ENCODE results near the gene ABTB2. TPM values are rescaled to one million over a fixed set of nuclear protein-coding genes. Genes with fewer than 3 reads are reported as not detected.

Gene ABTB2
- total and polyA plus RNA-seq, 2 donors (not counting 1 experiment from before 2014, with no cell fraction given), result 1.0 to 5.8 TPM

- Histone ChIP-seq H3K79me2 (ENCODE audit: control insufficient read depth, insufficient read depth, low read length) (no peaks in the 10 kb centered on the region), H3K9me3 (ENCODE audit: control insufficient read depth, insufficient read depth, low read depth, low read length) (no peaks in the 10 kb centered on the region), H3K4me3 (replicated peaks in 1 of 4; ENCODE audit: control extremely low read depth in 1 of 4, insufficient read depth in 1 of 4, low read depth in 3 of 4, low read length in 4 of 4) (no peak overlapping the region), H3K4me1 (ENCODE audit: control insufficient read depth, extremely low read depth, insufficient read depth, low read length) (peaks cover 5% of the 10 kb centered on the region), H4K20me1 (ENCODE audit: control insufficient read depth, extremely low read depth, insufficient read depth, low read length) (no peaks in the 10 kb centered on the region), H3K36me3 (ENCODE audit: control insufficient read depth, insufficient read depth, low read length) (peaks cover 6% of the 10 kb centered on the region), H3K27me3 (ENCODE audit: control insufficient read depth, insufficient read depth, low read length) (no peaks in the 10 kb centered on the region), H3K4me2 (ENCODE audit: extremely low read depth, insufficient read depth, low read length) (no peak overlapping the region), H2AFZ (ENCODE audit: low read length) (no peak overlapping the region), H3K27ac (ENCODE audit: insufficient read depth, low read length) (no peak overlapping the region), H3K9ac (ENCODE audit: insufficient read depth, low read length) (no peak overlapping the region)
- TF ChIP-seq EZH2 (IDR thresholded peaks at IDR 0.05; ENCODE audit: low read length, missing control alignments) (no peak), CTCF (conservative IDR thresholded peaks at IDR 0.05 in 1 of 2, IDR thresholded peaks at IDR 0.05 in 1 of 2; ENCODE audit: low read depth in 1 of 2, low read length in 2 of 2) (no peak)
- DNase-seq (ENCODE audit: low read depth in 2 of 2), result peak in 1 of 2 donors; percentile 5
Observed at GRCh38 chr11:34155057-34155756, 202.6 kb downstream of the ABTB2 start.

- TF ChIP-seq EZH2 (IDR thresholded peaks at IDR 0.05; ENCODE audit: low read length, missing control alignments) (no peak), CTCF (conservative IDR thresholded peaks at IDR 0.05 in 1 of 2, IDR thresholded peaks at IDR 0.05 in 1 of 2; ENCODE audit: low read depth in 1 of 2, low read length in 2 of 2) (no peak)
- H3K4me1 ChIP-seq (ENCODE audit: control insufficient read depth, extremely low read depth, insufficient read depth, low read length), result peaks cover 5% of the 10 kb centered on the region
- no peaks in the 10 kb centered on the region for H3K9me3 ChIP-seq (ENCODE audit: control insufficient read depth, insufficient read depth, low read depth, low read length)
- no peak overlapping the region for H3K4me3 ChIP-seq (replicated peaks in 1 of 4; ENCODE audit: control extremely low read depth in 1 of 4, insufficient read depth in 1 of 4, low read depth in 3 of 4, low read length in 4 of 4)
- no peak overlapping the region for H3K27ac ChIP-seq (ENCODE audit: insufficient read depth, low read length)
- DNase-seq (ENCODE audit: low read depth in 2 of 2), result no peak
- no peaks in the 10 kb centered on the region for H4K20me1 ChIP-seq (ENCODE audit: control insufficient read depth, extremely low read depth, insufficient read depth, low read length)
- no peak overlapping the region for H2AFZ ChIP-seq (ENCODE audit: low read length)
- H3K79me2 ChIP-seq (ENCODE audit: control insufficient read depth, insufficient read depth, low read length), result no peaks in the 10 kb centered on the region
- no peaks in the 10 kb centered on the region for H3K27me3 ChIP-seq (ENCODE audit: control insufficient read depth, insufficient read depth, low read length)
- no peak overlapping the region for H3K9ac ChIP-seq (ENCODE audit: insufficient read depth, low read length)
- peaks cover 6% of the 10 kb centered on the region for H3K36me3 ChIP-seq (ENCODE audit: control insufficient read depth, insufficient read depth, low read length)
- H3K4me2 ChIP-seq (ENCODE audit: extremely low read depth, insufficient read depth, low read length), result no peak overlapping the region
Observed at GRCh38 chr11:34154059-34154875, 203.5 kb downstream of the ABTB2 start.
